GM21723 (cell line): ENCODE measurements around the gene DDX49.

ENCODE experiments used
- ATAC-seq: cut with Tn5 transposase; IDR thresholded peaks from one replicate; pipeline ENCODE4 v1.9.1; 2021; ENCODE audit warnings: mild to moderate bottlenecking, moderate library complexity; ENCODE audit not compliant: unreplicated experiment

Gene DDX49

GRCh38 chr19:18919086-18919899, at the start of gene DDX49, which contains the start of gene COPE:
Gene DDX49, plus strand, starts transcription at chr19:18919715. Its CDS starts 27 bp downstream, at chr19:18919742.
Gene COPE, minus strand, starts transcription at chr19:18919387. Its CDS starts 39 bp downstream, at chr19:18919348.
- peak; percentile 89 for ATAC-seq

DNA sequence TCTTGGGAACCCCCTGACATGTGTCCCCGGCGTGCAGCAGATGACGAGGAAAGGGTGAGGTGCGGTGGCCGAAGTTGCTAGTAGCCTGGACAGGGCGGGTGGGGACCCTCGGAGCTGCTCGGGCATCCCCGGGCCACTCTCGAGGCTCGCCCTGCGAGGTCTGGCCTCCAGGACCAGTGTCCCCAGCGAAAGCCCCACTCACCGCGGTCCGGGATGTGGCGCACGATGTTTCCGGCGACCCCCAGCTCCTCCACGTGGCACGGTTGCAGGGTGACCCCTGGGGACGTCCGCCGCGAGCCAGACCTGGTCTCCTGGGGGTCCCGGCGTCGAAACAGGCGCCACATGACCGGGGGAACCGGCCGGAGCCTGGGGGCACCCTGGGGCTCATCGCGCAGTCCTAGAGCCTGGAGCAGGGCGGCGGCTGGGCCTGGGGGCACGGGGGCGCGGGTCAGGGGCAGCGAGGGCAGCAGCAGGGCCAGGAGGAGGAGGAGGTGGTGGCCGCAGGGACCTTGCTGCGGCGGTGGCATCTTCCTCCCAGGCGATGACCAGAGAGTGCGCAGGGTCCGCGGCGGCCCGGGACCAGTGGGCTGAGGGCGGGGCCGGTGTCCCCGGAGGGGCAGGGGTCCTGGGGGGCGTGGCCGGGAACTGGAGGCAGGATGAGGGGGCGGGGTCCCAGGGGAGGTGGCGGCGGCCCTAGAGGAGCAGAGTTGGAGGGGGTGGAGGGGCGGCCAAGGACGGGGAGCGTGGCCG, 49.6 kb upstream of the DDX49 start:
- ATAC-seq = no peak

- no peak for ATAC-seq
Observed at GRCh38 chr19:18870531-18871172, 48.9 kb upstream of the DDX49 start.

DNA sequence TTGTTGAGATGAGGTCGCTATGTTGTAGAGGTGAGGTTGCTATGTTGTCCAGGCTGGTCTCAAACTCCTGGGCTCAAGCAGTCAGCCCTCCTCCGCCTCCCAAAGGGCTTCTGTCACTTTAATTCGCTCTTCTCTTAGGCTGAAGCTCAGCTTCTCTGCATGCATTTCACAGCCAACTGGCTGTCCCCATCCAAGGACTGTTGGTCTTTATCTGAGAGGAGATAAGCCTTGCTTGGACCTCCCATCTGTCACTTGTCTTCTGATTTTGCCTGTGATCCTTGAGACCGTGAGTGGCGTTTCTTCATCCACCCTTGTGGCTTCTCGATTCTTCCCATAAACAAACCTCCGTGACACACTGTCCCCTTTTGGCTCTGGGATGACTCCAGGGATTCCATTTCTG, 48.0 kb upstream of the DDX49 start:
- no peak for ATAC-seq

DNA sequence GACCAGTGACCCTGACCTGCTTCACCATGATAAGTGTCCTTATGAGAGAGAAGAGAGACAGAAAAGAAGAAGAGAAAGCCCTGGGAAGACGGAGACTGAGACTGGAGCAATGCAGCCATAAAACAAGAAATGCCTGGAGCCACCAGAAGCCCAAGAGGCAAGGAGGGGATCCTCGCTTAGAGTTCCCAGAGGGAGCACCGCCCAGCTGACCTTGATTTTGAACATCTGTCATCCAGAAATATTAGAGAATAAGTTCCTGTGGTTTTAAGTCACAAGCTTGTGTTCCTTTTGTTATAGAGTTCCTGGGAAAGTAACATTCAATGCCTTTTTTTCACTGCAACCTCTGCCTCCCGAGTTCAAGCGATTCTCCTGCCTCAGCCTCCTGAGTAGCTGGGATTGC, 43.8 kb upstream of the DDX49 start:
- no peak for ATAC-seq

DNA sequence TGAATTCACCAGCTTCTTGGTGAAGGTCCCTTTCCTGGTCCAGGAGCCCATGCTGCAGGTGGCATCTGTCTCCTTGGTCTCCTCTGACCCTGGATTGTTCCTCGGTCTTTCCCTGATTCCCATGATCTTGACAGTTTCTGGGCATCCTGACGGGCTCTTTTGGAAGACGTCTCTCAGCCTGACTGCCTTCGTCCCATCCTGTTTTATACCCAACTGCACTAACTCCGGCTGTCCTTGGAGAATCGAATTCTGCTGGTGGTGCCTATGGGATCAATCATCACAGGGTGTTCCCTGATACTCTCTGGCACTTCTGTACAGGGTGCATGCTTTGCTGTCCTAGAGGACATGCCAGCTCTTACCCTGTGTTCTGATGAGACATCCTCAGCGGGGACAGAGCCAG, 42.6 kb upstream of the DDX49 start:
- no peak for ATAC-seq

- no peak for ATAC-seq
Observed at GRCh38 chr19:18878058-18878797, 41.3 kb upstream of the DDX49 start.

DNA sequence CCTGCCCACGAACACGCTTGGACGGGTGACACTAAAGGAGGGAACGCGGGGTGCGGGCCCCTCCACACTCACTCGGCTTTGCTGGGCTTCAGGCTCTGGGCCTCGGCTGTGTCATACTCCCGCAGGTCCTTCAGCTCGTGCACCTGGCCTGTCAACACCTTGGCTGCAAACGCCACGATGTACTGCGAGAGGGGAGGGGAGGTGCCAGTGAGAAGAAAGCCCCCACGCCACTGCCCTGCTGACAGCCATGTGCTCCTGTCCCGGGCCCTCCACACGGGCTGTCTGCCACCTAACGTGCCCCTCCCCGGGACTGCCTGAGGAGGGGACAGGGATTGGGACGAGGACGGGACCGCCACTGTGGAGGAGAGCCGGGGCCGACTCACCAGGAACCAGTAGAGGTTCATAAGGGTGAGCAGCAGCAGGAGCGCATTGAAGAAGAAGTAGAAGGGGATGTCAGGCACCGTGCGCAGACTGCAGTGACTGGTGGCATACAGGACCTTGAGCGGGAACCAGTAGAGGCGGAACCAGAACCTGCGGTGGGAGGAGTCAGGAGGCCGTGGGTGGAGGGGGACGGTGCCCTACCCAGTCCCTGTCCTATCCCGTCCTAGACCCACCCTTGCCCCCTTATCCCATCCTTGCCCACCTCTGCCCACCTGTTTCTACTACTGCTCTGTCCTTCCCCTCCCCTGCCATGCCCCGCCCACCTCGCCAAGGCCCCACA, 40.5 kb upstream of the DDX49 start:
- no peak for ATAC-seq

- ATAC-seq = no peak
Observed at GRCh38 chr19:18879579-18880373, 39.7 kb upstream of the DDX49 start.

DNA sequence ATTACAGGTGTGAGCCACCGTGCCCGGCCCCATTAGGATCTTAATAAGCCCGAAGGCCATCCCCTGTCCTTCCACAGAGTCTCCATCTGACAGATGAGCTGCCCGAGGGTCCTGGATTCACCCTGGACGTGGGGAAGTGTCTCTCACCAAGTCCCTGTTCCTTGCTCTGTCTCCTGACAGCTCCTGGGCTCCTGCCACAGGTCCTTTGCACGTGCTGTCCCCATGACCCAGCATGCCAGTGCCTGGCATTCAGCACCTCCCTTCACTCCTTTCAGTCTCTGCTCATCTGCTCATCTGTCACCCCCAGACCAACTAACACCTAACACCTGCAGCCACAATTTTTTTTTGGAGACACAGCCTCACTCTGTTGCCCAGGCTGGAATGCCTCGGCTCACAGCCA, 38.0 kb upstream of the DDX49 start:
- ATAC-seq = no peak

GRCh38 chr19:18883526-18884304, 35.8 kb upstream of the DDX49 start:
- ATAC-seq = no peak

DNA sequence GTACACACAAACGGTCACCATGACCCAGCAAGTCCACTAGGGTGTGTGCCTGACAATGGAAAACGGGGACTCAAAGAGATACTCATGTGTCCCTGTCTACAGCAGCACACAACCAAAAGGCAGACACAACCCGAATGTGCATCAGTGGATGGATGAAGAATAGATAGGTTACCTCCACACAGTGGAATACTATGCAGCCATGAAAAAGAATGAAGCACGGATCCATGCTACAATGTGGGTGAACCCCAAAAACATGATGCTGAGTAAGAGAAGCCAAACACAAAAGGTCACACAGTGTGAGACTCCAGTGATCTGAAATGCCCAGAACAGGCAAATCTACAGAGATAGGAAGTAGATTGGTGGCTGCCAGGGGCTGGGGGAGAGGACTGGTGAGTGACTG, 32.5 kb upstream of the DDX49 start:
- no peak for ATAC-seq

DNA sequence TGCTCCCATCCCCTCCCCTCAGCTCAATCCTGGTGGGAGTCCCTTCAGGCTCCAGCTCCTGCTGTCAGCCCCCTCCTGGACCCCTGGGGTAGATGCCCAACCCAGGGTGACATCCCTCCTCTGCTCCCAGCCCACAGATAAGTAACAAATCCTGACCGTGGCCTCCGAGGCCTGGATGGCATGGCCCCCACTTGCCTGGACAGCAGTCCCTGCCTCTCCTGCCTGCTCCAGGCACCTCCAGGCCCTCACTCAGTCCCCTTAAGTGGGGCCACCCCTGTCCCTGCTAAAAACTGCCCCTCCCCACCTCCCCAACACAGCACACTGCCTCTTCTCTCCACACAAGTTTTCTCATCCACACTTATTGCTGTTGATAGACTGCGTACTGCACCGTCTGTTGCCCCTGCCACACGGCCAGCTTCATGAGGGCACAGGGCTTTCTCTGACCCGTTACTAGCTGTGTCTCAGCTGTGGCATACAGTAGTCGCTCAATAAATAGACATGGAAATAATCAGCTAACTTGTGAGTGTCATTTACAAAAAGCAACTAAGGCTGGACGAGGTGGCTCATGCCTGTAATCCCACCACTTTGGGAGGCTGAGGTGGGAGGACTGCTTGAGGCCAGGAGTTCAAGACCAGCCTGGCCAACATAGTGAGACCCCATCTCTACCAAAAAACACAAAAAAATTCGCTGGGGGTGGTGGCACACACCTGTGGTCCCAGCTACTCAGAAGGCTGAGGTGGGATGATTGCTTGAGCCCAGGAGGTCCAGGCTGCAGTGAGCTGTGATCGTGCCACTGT, 29.4 kb upstream of the DDX49 start:
- no peak for ATAC-seq

DNA sequence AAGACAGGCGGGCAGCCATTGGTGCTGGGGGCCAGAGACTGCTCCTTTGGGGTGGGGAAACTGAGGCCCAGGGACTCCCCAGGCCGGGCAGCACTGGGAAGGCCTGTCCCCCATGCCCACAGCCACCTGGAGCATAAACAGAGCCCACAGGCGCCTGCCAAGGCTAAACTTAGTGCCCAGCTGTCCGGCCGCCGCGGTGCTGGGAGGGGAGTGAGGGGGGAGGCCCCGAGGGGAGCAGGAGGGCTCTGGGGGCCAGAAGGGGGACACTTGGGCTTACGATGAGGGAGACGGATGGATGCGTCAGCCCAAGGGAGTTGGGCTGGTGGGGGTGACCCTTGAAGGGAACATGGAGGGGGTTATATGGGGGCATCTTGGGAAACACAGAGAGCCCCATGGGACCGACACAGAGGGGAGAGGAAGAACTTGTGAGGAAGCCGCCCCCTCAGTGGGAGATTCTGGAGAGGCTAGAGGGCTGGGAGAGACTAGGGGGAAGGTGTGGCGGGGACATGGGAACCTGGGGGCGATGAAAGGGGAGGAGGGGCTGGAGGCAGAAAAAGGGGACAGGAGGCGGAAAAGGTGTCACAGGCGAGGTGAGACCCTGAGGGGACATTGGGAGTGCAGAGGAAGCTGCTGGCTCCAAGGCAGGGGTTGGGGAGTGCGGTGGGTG, 25.8 kb upstream of the DDX49 start:
- no peak for ATAC-seq

- no peak for ATAC-seq
Observed at GRCh38 chr19:18894254-18895037, 25.1 kb upstream of the DDX49 start.

DNA sequence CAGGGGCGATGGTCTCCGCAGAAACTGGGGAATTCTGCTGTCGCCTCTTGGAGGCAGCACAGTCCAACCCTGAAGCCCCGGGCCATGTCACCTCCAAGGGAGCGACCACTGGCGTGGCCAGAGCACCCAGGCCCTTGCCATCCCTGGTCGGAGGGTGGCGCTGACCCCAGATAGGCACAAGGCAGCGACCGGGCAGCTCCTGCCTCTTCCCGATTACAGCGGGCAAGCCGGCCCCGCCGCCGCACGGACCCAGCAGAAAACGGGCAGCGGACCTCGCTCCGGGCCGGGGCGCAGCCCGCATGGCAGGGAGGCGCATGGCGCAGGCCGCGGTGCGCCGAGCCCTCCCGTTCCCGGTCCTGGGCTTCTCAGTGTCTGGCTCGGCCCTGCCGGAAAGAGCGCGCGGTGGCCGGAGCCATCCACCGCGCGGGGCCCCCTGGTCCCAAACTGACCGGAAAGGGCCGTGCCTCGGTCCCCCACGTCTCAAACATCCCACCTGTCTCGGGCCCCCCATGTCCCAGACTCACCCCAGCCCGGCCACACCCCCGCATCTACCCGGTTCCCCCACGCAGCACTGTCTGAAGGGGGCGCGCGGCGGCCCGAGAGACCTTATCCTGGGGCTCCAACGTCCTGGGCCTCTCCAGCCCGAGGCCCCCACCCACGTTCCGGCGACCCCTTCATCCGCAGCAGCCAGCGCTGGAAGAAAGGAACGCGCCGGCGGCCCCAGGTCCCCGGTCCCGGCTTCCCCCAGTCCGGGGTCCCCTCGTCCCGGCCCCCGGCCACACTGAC, 24.3 kb upstream of the DDX49 start:
- no peak for ATAC-seq
